NK-92 treated with Interleukin-12 subunit alpha and Interleukin-12 subunit beta, amount 100 ng/mL, for 24 hours (cell line): Measurements from ENCODE around the gene OPRM1.
"Not testable (repeated sequence)": the region's sequence is repeated elsewhere in the genome, so short reads cannot be mapped to it uniquely, and the experiment has no call there.

Source experiments
- DNase-seq: peaks from one replicate; lab custom pipeline; 2025; lab: John Stamatoyannopoulos, UW

Gene OPRM1

GRCh38 chr6:154140743-154141142 is 101.7 kb downstream of the OPRM1 start:
- DNase-seq: no peak

- no peak for DNase-seq
Measured at GRCh38 chr6:154143753-154144152, 104.7 kb downstream of the OPRM1 start.

- DNase-seq: peak; percentile 33
Measured at GRCh38 chr6:154154389-154154967, 115.4 kb downstream of the OPRM1 start.

- peak; percentile 31 for DNase-seq
Measured at GRCh38 chr6:154156135-154156896, 117.3 kb downstream of the OPRM1 start.

- no peak for DNase-seq
Measured at GRCh38 chr6:154157082-154157481, 118.0 kb downstream of the OPRM1 start.

- no peak for DNase-seq
Measured at GRCh38 chr6:154157706-154158105, 118.7 kb downstream of the OPRM1 start.

- no peak for DNase-seq
Measured at GRCh38 chr6:154159126-154159525, 120.1 kb downstream of the OPRM1 start.

- no peak for DNase-seq
Measured at GRCh38 chr6:154161689-154162088, 122.6 kb downstream of the OPRM1 start.

GRCh38 chr6:154164397-154164796 is 125.4 kb downstream of the OPRM1 start:
- DNase-seq: no peak

GRCh38 chr6:154165478-154165877 is 126.4 kb downstream of the OPRM1 start:
- DNase-seq: no peak

GRCh38 chr6:154166140-154166539 is 127.1 kb downstream of the OPRM1 start:
- no peak for DNase-seq

- DNase-seq: no peak
Measured at GRCh38 chr6:154167126-154167525, 128.1 kb downstream of the OPRM1 start.

- DNase-seq: no peak
Measured at GRCh38 chr6:154169193-154169847, 130.3 kb downstream of the OPRM1 start.

GRCh38 chr6:154170106-154170505 is 131.1 kb downstream of the OPRM1 start:
- no peak for DNase-seq

- DNase-seq: not testable (repeated sequence)
Measured at GRCh38 chr6:154172393-154172792, 133.4 kb downstream of the OPRM1 start.

- DNase-seq: no peak
Measured at GRCh38 chr6:154179434-154179833, 140.4 kb downstream of the OPRM1 start.

GRCh38 chr6:154187203-154187602 is 148.2 kb downstream of the OPRM1 start:
- no peak for DNase-seq

GRCh38 chr6:154187714-154188113 is 148.7 kb downstream of the OPRM1 start:
- DNase-seq: no peak

- DNase-seq: no peak
Measured at GRCh38 chr6:154196333-154196885, 157.4 kb downstream of the OPRM1 start.

GRCh38 chr6:154197196-154197860 is 158.3 kb downstream of the OPRM1 start:
- DNase-seq: no peak

GRCh38 chr6:154201688-154202087 is 162.6 kb downstream of the OPRM1 start:
- DNase-seq: not testable (repeated sequence)

GRCh38 chr6:154202339-154202738 is 163.3 kb downstream of the OPRM1 start:
- DNase-seq: no peak
